ENCODE data around the gene ZNF286A.
"Not testable (repeated sequence)": the region's sequence is repeated elsewhere in the genome, so short reads cannot be mapped to it uniquely, and the experiment has no call there.

ZNF286A gene

GRCh38 chr17:15742921-15743320 is 43.4 kb downstream of the ZNF286A start:
- no peak for DNase-seq

GRCh38 chr17:15744074-15744676 is 44.6 kb downstream of the ZNF286A start:
- intact Hi-C loops (cut with DNase I) = no loop called here
- no peak for DNase-seq

More at GRCh38 chr17:15742921-15743320, 43.4 kb downstream of the ZNF286A start:
- intact Hi-C loops (cut with DNase I) = no loop called here

- intact Hi-C loops (cut with DNase I) = no loop called here
- DNase-seq = no peak
Measured at GRCh38 chr17:15744885-15745284, 45.3 kb downstream of the ZNF286A start.

GRCh38 chr17:15749403-15749802 is 49.9 kb downstream of the ZNF286A start:
- DNase-seq; intact Hi-C loops (cut with DNase I): not testable (repeated sequence)

- intact Hi-C loops (cut with DNase I); DNase-seq: not testable (repeated sequence)
Measured at GRCh38 chr17:15768865-15769533, 69.4 kb downstream of the ZNF286A start.
